ENCODE measurements around the gene FAM240B. TPM values are rescaled to one million over a fixed set of nuclear protein-coding genes. Genes with fewer than 3 reads are reported as not detected.
A peak's percentile ranks its signal among the peaks of the same experiment; 100 is the strongest.

FAM240B gene
- total and polyA plus RNA-seq, 7 experiments from 2014 or later = not detected

DNA sequence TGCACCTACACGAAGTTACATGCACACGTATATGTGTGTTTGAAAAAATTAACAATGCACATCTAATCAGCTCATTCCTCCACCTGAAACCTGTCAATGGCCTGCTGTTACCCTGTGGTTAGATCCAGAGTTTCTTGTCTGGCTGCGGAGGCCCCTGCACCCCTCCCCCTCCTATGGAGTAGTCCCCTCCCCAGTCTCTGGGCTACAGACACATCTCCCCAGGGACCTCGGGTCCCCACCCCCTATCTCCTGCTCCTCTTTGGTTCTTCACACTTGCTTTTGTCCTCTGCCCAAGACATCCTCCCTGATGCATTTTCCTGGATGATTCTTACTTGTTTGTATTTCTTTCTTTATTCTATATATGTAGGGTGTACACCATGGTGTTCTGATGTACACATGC, 27.2 kb downstream of the FAM240B start:
- no peak overlapping the region for H3K27ac ChIP-seq (ENCODE audit: low read depth, low read length)
- intact Hi-C loops (cut with micrococcal nuclease) = no loop called here
- H3K27ac Mint-ChIP-seq = no peak overlapping the region
- H3K27me3 Mint-ChIP-seq = peaks cover 0 to 13% (median 9%) of the 10 kb centered on the region in 5 donors
- no peak overlapping the region for H3K4me3 Mint-ChIP-seq
- H3K36me3 ChIP-seq (ENCODE audit: control insufficient read depth in 2 of 3, insufficient read depth in 3 of 3, low read length in 3 of 3) = no peaks in the 10 kb centered on the region
- no peak overlapping the region for H3K4me3 ChIP-seq (ENCODE audit: low read length)
- CTCF ChIA-PET = no interaction called here
- no peaks in the 10 kb centered on the region for H3K9me3 ChIP-seq (ENCODE audit: control insufficient read depth in 2 of 3, low read length in 3 of 3)
- POLR2A ChIA-PET = no interaction called here
- no peaks in the 10 kb centered on the region for H3K27me3 ChIP-seq (ENCODE audit: control insufficient read depth in 2 of 2, insufficient read depth in 2 of 2, low read length in 2 of 2)
- DNase-seq (no peak), ATAC-seq (no peak)
- no peaks in the 10 kb centered on the region for H3K4me1 ChIP-seq (ENCODE audit: control insufficient read depth in 2 of 2, insufficient read depth in 2 of 2, low read length in 2 of 2)
- H3K4me1 Mint-ChIP-seq = peaks cover 0 to 2% (median 0%) of the 10 kb centered on the region in 7 donors
- H3K36me3 Mint-ChIP-seq = no peaks in the 10 kb centered on the region
- no peaks in the 10 kb centered on the region for H3K9me3 Mint-ChIP-seq

GRCh38 chr9:38690574-38690973, 29.4 kb downstream of the FAM240B start:
- Mint-ChIP-seq H3K36me3 (no peaks in the 10 kb centered on the region), H3K9me3 (no peaks in the 10 kb centered on the region), H3K4me1 (peaks cover 0 to 9% (median 0%) of the 10 kb centered on the region in 7 donors), H3K27ac (no peak overlapping the region), H3K27me3 (peaks cover 0 to 21% (median 10%) of the 10 kb centered on the region in 5 donors), H3K4me3 (no peak overlapping the region)
- Histone ChIP-seq H3K27ac (ENCODE audit: low read depth, low read length) (no peak overlapping the region), H3K4me1 (ENCODE audit: control insufficient read depth in 2 of 2, insufficient read depth in 2 of 2, low read length in 2 of 2) (no peaks in the 10 kb centered on the region), H3K36me3 (ENCODE audit: control insufficient read depth in 2 of 3, insufficient read depth in 3 of 3, low read length in 3 of 3) (no peaks in the 10 kb centered on the region), H3K27me3 (ENCODE audit: control insufficient read depth in 2 of 2, insufficient read depth in 2 of 2, low read length in 2 of 2) (no peaks in the 10 kb centered on the region), H3K9me3 (ENCODE audit: control insufficient read depth in 2 of 3, low read length in 3 of 3) (no peaks in the 10 kb centered on the region), H3K4me3 (ENCODE audit: low read length) (no peak overlapping the region)
- no peak for DNase-seq
- CTCF ChIA-PET = no interaction called here
- intact Hi-C loops (cut with micrococcal nuclease) = no loop called here
- ATAC-seq = no peak
- POLR2A ChIA-PET = no interaction called here

- no peak overlapping the region for H3K4me3 Mint-ChIP-seq
- no peak overlapping the region for H3K4me3 ChIP-seq (ENCODE audit: low read length)
- no peaks in the 10 kb centered on the region for H3K27me3 ChIP-seq (ENCODE audit: control insufficient read depth in 2 of 2, insufficient read depth in 2 of 2, low read length in 2 of 2)
- H3K27me3 Mint-ChIP-seq = peaks cover 0 to 30% (median 10%) of the 10 kb centered on the region in 5 donors
- no peaks in the 10 kb centered on the region for H3K9me3 Mint-ChIP-seq
- ATAC-seq (no peak), DNase-seq (no peak)
- peaks cover 0 to 9% (median 0%) of the 10 kb centered on the region in 7 donors for H3K4me1 Mint-ChIP-seq
- H3K9me3 ChIP-seq (ENCODE audit: control insufficient read depth in 2 of 3, low read length in 3 of 3) = no peaks in the 10 kb centered on the region
- no peaks in the 10 kb centered on the region for H3K4me1 ChIP-seq (ENCODE audit: control insufficient read depth in 2 of 2, insufficient read depth in 2 of 2, low read length in 2 of 2)
- CTCF ChIA-PET = no interaction called here
- H3K27ac ChIP-seq (ENCODE audit: low read depth, low read length) = no peak overlapping the region
- intact Hi-C loops (cut with micrococcal nuclease) = loop anchor here in 1 of 2 donors (5.0 kb wide), 1 partner anchor 77 kb away; no protein-coding TSS in a partner anchor
- H3K36me3 ChIP-seq (ENCODE audit: control insufficient read depth in 2 of 3, insufficient read depth in 3 of 3, low read length in 3 of 3) = no peaks in the 10 kb centered on the region
- no peaks in the 10 kb centered on the region for H3K36me3 Mint-ChIP-seq
- no peak overlapping the region for H3K27ac Mint-ChIP-seq
- POLR2A ChIA-PET = no interaction called here
Measured at GRCh38 chr9:38689678-38690077, 30.3 kb downstream of the FAM240B start.

DNA sequence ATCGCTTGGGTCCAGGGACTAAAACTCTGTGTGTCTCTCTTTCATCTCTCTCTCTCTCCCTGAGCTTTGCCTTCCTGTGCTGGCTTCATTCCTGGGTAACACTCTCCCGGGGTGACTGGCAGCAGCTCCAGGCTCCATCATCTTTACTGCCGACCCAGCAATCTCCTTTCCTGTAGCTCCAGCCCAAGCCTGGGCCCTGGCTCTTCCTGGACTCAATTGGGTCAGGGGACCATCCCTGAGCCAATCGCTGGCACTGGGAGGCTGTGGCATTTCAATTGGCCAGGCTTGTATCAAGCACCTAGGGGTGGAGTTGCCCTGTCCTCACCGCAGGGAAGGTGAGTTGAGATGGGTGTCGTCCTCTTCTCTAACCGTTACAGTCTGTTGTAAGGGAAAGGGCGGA, 31.9 kb downstream of the FAM240B start:
- Mint-ChIP-seq H3K4me3 (peak overlapping the region in 3 of 10 donors; percentile 4 to 62 (median 57)), H3K36me3 (no peaks in the 10 kb centered on the region), H3K9me3 (no peaks in the 10 kb centered on the region), H3K27ac (no peak overlapping the region), H3K4me1 (peaks cover 0 to 9% (median 0%) of the 10 kb centered on the region in 7 donors), H3K27me3 (peaks cover 2 to 19% (median 9%) of the 10 kb centered on the region in 5 donors)
- intact Hi-C loops (cut with micrococcal nuclease) = loop anchor here in 1 of 2 donors (5.0 kb wide), 1 partner anchor 76 kb away; no protein-coding TSS in a partner anchor
- no peak for ATAC-seq
- no peak overlapping the region for H3K27ac ChIP-seq (ENCODE audit: low read depth, low read length)
- CTCF ChIA-PET = no interaction called here
- POLR2A ChIA-PET = no interaction called here
- no peaks in the 10 kb centered on the region for H3K36me3 ChIP-seq (ENCODE audit: control insufficient read depth in 2 of 3, insufficient read depth in 3 of 3, low read length in 3 of 3)
- no peaks in the 10 kb centered on the region for H3K9me3 ChIP-seq (ENCODE audit: control insufficient read depth in 2 of 3, low read length in 3 of 3)
- H3K4me3 ChIP-seq (ENCODE audit: low read length) = no peak overlapping the region
- no peak for DNase-seq
- no peaks in the 10 kb centered on the region for H3K27me3 ChIP-seq (ENCODE audit: control insufficient read depth in 2 of 2, insufficient read depth in 2 of 2, low read length in 2 of 2)
- H3K4me1 ChIP-seq (ENCODE audit: control insufficient read depth in 2 of 2, insufficient read depth in 2 of 2, low read length in 2 of 2) = no peaks in the 10 kb centered on the region

- H3K36me3 Mint-ChIP-seq = no peaks in the 10 kb centered on the region
- no peaks in the 10 kb centered on the region for H3K9me3 Mint-ChIP-seq
- DNase-seq = peak in 3 of 9 donors; percentile 6 to 28 (median 6)
- H3K9me3 ChIP-seq (ENCODE audit: control insufficient read depth in 2 of 3, low read length in 3 of 3) = no peaks in the 10 kb centered on the region
- no peak overlapping the region for H3K27ac Mint-ChIP-seq
- peaks cover 2 to 17% (median 5%) of the 10 kb centered on the region in 5 donors for H3K27me3 Mint-ChIP-seq
- peaks cover 0 to 9% (median 0%) of the 10 kb centered on the region in 7 donors for H3K4me1 Mint-ChIP-seq
- H3K4me1 ChIP-seq (ENCODE audit: control insufficient read depth in 2 of 2, insufficient read depth in 2 of 2, low read length in 2 of 2) = no peaks in the 10 kb centered on the region
- no peak overlapping the region for H3K27ac ChIP-seq (ENCODE audit: low read depth, low read length)
- no peak overlapping the region for H3K4me3 ChIP-seq (ENCODE audit: low read length)
- H3K4me3 Mint-ChIP-seq = peak overlapping the region in 7 of 10 donors; percentile 21 to 77 (median 57)
- CTCF ChIA-PET = no interaction called here
- POLR2A ChIA-PET = no interaction called here
- intact Hi-C loops (cut with micrococcal nuclease) = loop anchor here in 1 of 2 donors (5.0 kb wide), 1 partner anchor 75 kb away; no protein-coding TSS in a partner anchor
- no peaks in the 10 kb centered on the region for H3K27me3 ChIP-seq (ENCODE audit: control insufficient read depth in 2 of 2, insufficient read depth in 2 of 2, low read length in 2 of 2)
- ATAC-seq = peak; percentile 29
- no peaks in the 10 kb centered on the region for H3K36me3 ChIP-seq (ENCODE audit: control insufficient read depth in 2 of 3, insufficient read depth in 3 of 3, low read length in 3 of 3)
Measured at GRCh38 chr9:38687389-38687842, 32.5 kb downstream of the FAM240B start.

- CTCF ChIA-PET = no interaction called here
- Histone ChIP-seq H3K4me3 (ENCODE audit: low read length) (no peak overlapping the region), H3K36me3 (ENCODE audit: control insufficient read depth in 2 of 3, insufficient read depth in 3 of 3, low read length in 3 of 3) (no peaks in the 10 kb centered on the region), H3K9me3 (ENCODE audit: control insufficient read depth in 2 of 3, low read length in 3 of 3) (no peaks in the 10 kb centered on the region), H3K27me3 (ENCODE audit: control insufficient read depth in 2 of 2, insufficient read depth in 2 of 2, low read length in 2 of 2) (no peaks in the 10 kb centered on the region), H3K27ac (ENCODE audit: low read depth, low read length) (no peak overlapping the region), H3K4me1 (ENCODE audit: control insufficient read depth in 2 of 2, insufficient read depth in 2 of 2, low read length in 2 of 2) (no peaks in the 10 kb centered on the region)
- Mint-ChIP-seq H3K27ac (no peak overlapping the region), H3K27me3 (peaks cover 0 to 17% (median 5%) of the 10 kb centered on the region in 5 donors), H3K4me3 (peak overlapping the region in 3 of 10 donors; percentile 11 to 57 (median 42)), H3K4me1 (peaks cover 0 to 9% (median 0%) of the 10 kb centered on the region in 7 donors), H3K9me3 (no peaks in the 10 kb centered on the region), H3K36me3 (no peaks in the 10 kb centered on the region)
- no peak for ATAC-seq
- POLR2A ChIA-PET = no interaction called here
- no peak for DNase-seq
- intact Hi-C loops (cut with micrococcal nuclease) = loop anchor here in 1 of 2 donors (5.0 kb wide), 1 partner anchor 75 kb away; no protein-coding TSS in a partner anchor
Measured at GRCh38 chr9:38686933-38687332, 33.0 kb downstream of the FAM240B start.

GRCh38 chr9:38685535-38685934, 34.4 kb downstream of the FAM240B start:
- POLR2A ChIA-PET = no interaction called here
- Histone ChIP-seq H3K9me3 (ENCODE audit: control insufficient read depth in 2 of 3, low read length in 3 of 3) (no peaks in the 10 kb centered on the region), H3K36me3 (ENCODE audit: control insufficient read depth in 2 of 3, insufficient read depth in 3 of 3, low read length in 3 of 3) (no peaks in the 10 kb centered on the region), H3K4me3 (ENCODE audit: low read length) (no peak overlapping the region), H3K27ac (ENCODE audit: low read depth, low read length) (no peak overlapping the region), H3K27me3 (ENCODE audit: control insufficient read depth in 2 of 2, insufficient read depth in 2 of 2, low read length in 2 of 2) (no peaks in the 10 kb centered on the region), H3K4me1 (ENCODE audit: control insufficient read depth in 2 of 2, insufficient read depth in 2 of 2, low read length in 2 of 2) (no peaks in the 10 kb centered on the region)
- H3K36me3 Mint-ChIP-seq = no peaks in the 10 kb centered on the region
- H3K27me3 Mint-ChIP-seq = peaks cover 0 to 17% (median 5%) of the 10 kb centered on the region in 5 donors
- ATAC-seq = no peak
- no peak for DNase-seq
- CTCF ChIA-PET = no interaction called here
- H3K9me3 Mint-ChIP-seq = peaks cover 0 to under 1% (median 0%) of the 10 kb centered on the region in 11 donors
- no peak overlapping the region for H3K4me3 Mint-ChIP-seq
- intact Hi-C loops (cut with micrococcal nuclease) = loop anchor here in 1 of 2 donors (5.0 kb wide), 1 partner anchor 73 kb away; no protein-coding TSS in a partner anchor
- no peak overlapping the region for H3K27ac Mint-ChIP-seq
- peaks cover 0 to 9% (median 0%) of the 10 kb centered on the region in 7 donors for H3K4me1 Mint-ChIP-seq

Measured in naive thymus-derived CD4-positive, alpha-beta T cell (primary cell).